ENCODE data around the gene FARSB. TPM values are rescaled to one million over a fixed set of nuclear protein-coding genes. Genes with fewer than 3 reads are reported as not detected.

FARSB gene
- total RNA-seq, 3 donors from 2014 or later (not counting 1 experiment from before 2014, with no cell fraction given) = 8.6 to 10.7 (median 9.7) TPM

GRCh38 chr2:222670191-222671038, 14.5 kb upstream of the FARSB start:
- ATAC-seq (no peak), DNase-seq (no peak)
- peaks cover 4% of the 10 kb centered on the region for H3K4me1 ChIP-seq (ENCODE audit: control insufficient read depth, insufficient read depth, low read length)
- Mint-ChIP-seq H3K9me3 (no peaks in the 10 kb centered on the region), H3K4me1 (no peaks in the 10 kb centered on the region), H3K4me3 (no peak overlapping the region), H3K27me3 (ENCODE audit: low read depth in 2 of 2) (peaks cover 46 to 84% of the 10 kb centered on the region in 2 donors), H3K36me3 (no peaks in the 10 kb centered on the region), H3K27ac (no peak overlapping the region)
- 88% methylated on average over 9 of the region's 9 CpGs for WGBS (ENCODE audit: insufficient coverage)
- H3K4me3 ChIP-seq (ENCODE audit: low read length) = no peak overlapping the region
- no peaks in the 10 kb centered on the region for H3K9me3 ChIP-seq (ENCODE audit: control insufficient read depth, insufficient read depth, low read length)
- H3K36me3 ChIP-seq (ENCODE audit: control insufficient read depth, insufficient read depth, low read length) = no peaks in the 10 kb centered on the region
- intact Hi-C loops (cut with micrococcal nuclease) = no loop called here
- no peak overlapping the region for H3K27ac ChIP-seq (ENCODE audit: low read length)
- H3K27me3 ChIP-seq (ENCODE audit: control insufficient read depth, insufficient read depth, low read length) = peaks cover 15% of the 10 kb centered on the region
- TF ChIP-seq, protein P1, sequence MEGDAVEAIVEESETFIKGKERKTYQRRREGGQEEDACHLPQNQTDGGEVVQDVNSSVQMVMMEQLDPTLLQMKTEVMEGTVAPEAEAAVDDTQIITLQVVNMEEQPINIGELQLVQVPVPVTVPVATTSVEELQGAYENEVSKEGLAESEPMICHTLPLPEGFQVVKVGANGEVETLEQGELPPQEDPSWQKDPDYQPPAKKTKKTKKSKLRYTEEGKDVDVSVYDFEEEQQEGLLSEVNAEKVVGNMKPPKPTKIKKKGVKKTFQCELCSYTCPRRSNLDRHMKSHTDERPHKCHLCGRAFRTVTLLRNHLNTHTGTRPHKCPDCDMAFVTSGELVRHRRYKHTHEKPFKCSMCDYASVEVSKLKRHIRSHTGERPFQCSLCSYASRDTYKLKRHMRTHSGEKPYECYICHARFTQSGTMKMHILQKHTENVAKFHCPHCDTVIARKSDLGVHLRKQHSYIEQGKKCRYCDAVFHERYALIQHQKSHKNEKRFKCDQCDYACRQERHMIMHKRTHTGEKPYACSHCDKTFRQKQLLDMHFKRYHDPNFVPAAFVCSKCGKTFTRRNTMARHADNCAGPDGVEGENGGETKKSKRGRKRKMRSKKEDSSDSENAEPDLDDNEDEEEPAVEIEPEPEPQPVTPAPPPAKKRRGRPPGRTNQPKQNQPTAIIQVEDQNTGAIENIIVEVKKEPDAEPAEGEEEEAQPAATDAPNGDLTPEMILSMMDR (IDR thresholded peaks at IDR 0.05) = no peak

DNA sequence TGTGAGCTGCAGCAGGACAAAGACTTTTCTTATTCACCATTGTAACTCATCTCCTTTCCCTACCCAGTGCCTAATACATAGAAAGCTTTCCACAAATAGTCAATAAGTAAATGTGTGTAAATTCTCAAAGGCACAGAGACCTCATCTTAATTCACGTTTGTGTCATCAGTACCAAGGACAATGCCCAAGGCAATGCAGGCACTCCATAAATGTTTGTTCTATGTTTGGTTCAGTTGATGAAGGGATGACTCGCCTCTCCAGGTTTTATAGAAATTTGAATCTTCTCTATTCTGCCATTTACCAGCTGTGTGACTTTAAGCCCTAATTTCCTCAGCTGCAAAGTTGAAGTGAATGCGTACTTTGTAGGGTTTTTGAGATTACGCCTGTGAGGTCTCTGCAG, 13.5 kb upstream of the FARSB start:
- WGBS (ENCODE audit: insufficient coverage) = 95% methylated on average over 4 of the region's 4 CpGs
- no peak overlapping the region for H3K27ac ChIP-seq (ENCODE audit: low read length)

GRCh38 chr2:222668494-222669154, 12.7 kb upstream of the FARSB start:
- H3K4me1 ChIP-seq (ENCODE audit: control insufficient read depth, insufficient read depth, low read length) = peaks cover 4% of the 10 kb centered on the region
- H3K27ac ChIP-seq (ENCODE audit: low read length) = no peak overlapping the region
- no peak overlapping the region for H3K4me3 ChIP-seq (ENCODE audit: low read length)
- Mint-ChIP-seq H3K36me3 (no peaks in the 10 kb centered on the region), H3K27ac (no peak overlapping the region), H3K4me3 (no peak overlapping the region), H3K27me3 (ENCODE audit: low read depth in 2 of 2) (peaks cover 38 to 71% of the 10 kb centered on the region in 2 donors), H3K9me3 (no peaks in the 10 kb centered on the region), H3K4me1 (no peaks in the 10 kb centered on the region)
- TF ChIP-seq, protein P1 (IDR thresholded peaks at IDR 0.05) = no peak
- peaks cover 12% of the 10 kb centered on the region for H3K27me3 ChIP-seq (ENCODE audit: control insufficient read depth, insufficient read depth, low read length)
- ATAC-seq (no peak), DNase-seq (no peak)
- WGBS (ENCODE audit: insufficient coverage) = 92% methylated on average over 3 of the region's 3 CpGs
- no peaks in the 10 kb centered on the region for H3K36me3 ChIP-seq (ENCODE audit: control insufficient read depth, insufficient read depth, low read length)
- no peaks in the 10 kb centered on the region for H3K9me3 ChIP-seq (ENCODE audit: control insufficient read depth, insufficient read depth, low read length)
- intact Hi-C loops (cut with micrococcal nuclease) = no loop called here

More for the DNA sequence above, 13.5 kb upstream of the FARSB start:
- no peaks in the 10 kb centered on the region for H3K9me3 Mint-ChIP-seq
- no peak overlapping the region for H3K4me3 ChIP-seq (ENCODE audit: low read length)
- H3K4me1 ChIP-seq (ENCODE audit: control insufficient read depth, insufficient read depth, low read length) = peaks cover 4% of the 10 kb centered on the region
- no peaks in the 10 kb centered on the region for H3K36me3 Mint-ChIP-seq
- H3K27me3 Mint-ChIP-seq (ENCODE audit: low read depth in 2 of 2) = peaks cover 42 to 77% of the 10 kb centered on the region in 2 donors
- H3K4me3 Mint-ChIP-seq = no peak overlapping the region
- no peaks in the 10 kb centered on the region for H3K9me3 ChIP-seq (ENCODE audit: control insufficient read depth, insufficient read depth, low read length)
- ATAC-seq (no peak), DNase-seq (no peak)
- TF ChIP-seq, protein P1 (IDR thresholded peaks at IDR 0.05) = no peak
- no peaks in the 10 kb centered on the region for H3K4me1 Mint-ChIP-seq
- H3K27me3 ChIP-seq (ENCODE audit: control insufficient read depth, insufficient read depth, low read length) = peaks cover 12% of the 10 kb centered on the region
- H3K27ac Mint-ChIP-seq = no peak overlapping the region
- intact Hi-C loops (cut with micrococcal nuclease) = no loop called here
- H3K36me3 ChIP-seq (ENCODE audit: control insufficient read depth, insufficient read depth, low read length) = no peaks in the 10 kb centered on the region
